CD1c-positive myeloid dendritic cell (primary cell): ENCODE data around the gene FMNL1.

Source experiments
- DNase-seq: peaks from one replicate; pipeline ENCODE4 v3.0.0-alpha.2; 2016; ENCODE audit errors: extremely low spot score

Gene FMNL1

GRCh38 chr17:45221081-45222013 is at the start of gene FMNL1:
Gene FMNL1, plus strand, starts transcription at chr17:45221885. Its CDS starts 240 bp downstream, at chr17:45222125.
- DNase-seq = peak; percentile 83

GRCh38 chr17:45172232-45172540 is 49.5 kb upstream of the FMNL1 start:
- DNase-seq = no peak

GRCh38 chr17:45172541-45173286 is 49.0 kb upstream of the FMNL1 start:
- DNase-seq = peak; percentile 61

GRCh38 chr17:45175759-45176115 is 45.9 kb upstream of the FMNL1 start:
- DNase-seq = no peak

- DNase-seq = no peak
Observed at GRCh38 chr17:45177563-45177962, 44.1 kb upstream of the FMNL1 start.

- DNase-seq = no peak
Observed at GRCh38 chr17:45184144-45184543, 37.5 kb upstream of the FMNL1 start.

GRCh38 chr17:45186801-45187354 is 34.8 kb upstream of the FMNL1 start:
- DNase-seq = no peak

GRCh38 chr17:45189009-45189408 is 32.7 kb upstream of the FMNL1 start:
- no peak for DNase-seq

- DNase-seq = no peak
Observed at GRCh38 chr17:45190503-45191255, 31.0 kb upstream of the FMNL1 start.

GRCh38 chr17:45195424-45195823 is 26.3 kb upstream of the FMNL1 start:
- no peak for DNase-seq

- DNase-seq = no peak
Observed at GRCh38 chr17:45197108-45197507, 24.6 kb upstream of the FMNL1 start.

GRCh38 chr17:45197555-45198334 is 23.9 kb upstream of the FMNL1 start:
- peak; percentile 94 for DNase-seq

- no peak for DNase-seq
Observed at GRCh38 chr17:45200701-45201100, 21.0 kb upstream of the FMNL1 start.

- no peak for DNase-seq
Observed at GRCh38 chr17:45201457-45201856, 20.2 kb upstream of the FMNL1 start.

- peak; percentile 58 for DNase-seq
Observed at GRCh38 chr17:45201880-45202279, 19.8 kb upstream of the FMNL1 start.

- DNase-seq = peak; percentile 90
Observed at GRCh38 chr17:45218895-45219661, 2.6 kb upstream of the FMNL1 start.

- DNase-seq = no peak
Observed at GRCh38 chr17:45220079-45220478, 1.6 kb upstream of the FMNL1 start.

GRCh38 chr17:45222014-45222288 is 266 bp downstream of the FMNL1 start:
- DNase-seq = no peak

GRCh38 chr17:45222289-45222995 is 757 bp downstream of the FMNL1 start:
- DNase-seq = no peak

GRCh38 chr17:45222996-45223538 is 1.4 kb downstream of the FMNL1 start:
- peak; percentile 59 for DNase-seq
